ENCODE measurements around the gene ATP12A.

DNA sequence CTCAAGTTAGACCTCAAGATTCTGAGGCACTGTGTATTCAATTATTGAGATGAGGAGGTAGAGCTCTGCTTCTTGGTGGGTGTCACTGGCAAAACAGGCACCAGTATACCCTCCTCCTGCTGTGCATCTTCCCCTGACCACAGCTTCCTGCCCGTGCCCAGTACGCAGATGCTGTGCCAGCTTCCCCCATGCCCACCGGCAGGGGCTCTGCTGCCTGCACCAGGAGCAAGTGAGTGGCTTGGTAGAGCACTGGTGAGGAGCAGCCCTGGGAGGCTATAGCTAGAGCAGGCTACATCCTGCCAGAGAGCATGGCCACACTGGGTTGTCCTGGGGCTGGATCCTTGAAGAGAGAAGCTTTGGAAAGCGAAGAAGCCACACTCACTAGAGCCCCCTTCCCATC lies 62.8 kb downstream of the ATP12A start:
- TF ChIP-seq, protein P1, sequence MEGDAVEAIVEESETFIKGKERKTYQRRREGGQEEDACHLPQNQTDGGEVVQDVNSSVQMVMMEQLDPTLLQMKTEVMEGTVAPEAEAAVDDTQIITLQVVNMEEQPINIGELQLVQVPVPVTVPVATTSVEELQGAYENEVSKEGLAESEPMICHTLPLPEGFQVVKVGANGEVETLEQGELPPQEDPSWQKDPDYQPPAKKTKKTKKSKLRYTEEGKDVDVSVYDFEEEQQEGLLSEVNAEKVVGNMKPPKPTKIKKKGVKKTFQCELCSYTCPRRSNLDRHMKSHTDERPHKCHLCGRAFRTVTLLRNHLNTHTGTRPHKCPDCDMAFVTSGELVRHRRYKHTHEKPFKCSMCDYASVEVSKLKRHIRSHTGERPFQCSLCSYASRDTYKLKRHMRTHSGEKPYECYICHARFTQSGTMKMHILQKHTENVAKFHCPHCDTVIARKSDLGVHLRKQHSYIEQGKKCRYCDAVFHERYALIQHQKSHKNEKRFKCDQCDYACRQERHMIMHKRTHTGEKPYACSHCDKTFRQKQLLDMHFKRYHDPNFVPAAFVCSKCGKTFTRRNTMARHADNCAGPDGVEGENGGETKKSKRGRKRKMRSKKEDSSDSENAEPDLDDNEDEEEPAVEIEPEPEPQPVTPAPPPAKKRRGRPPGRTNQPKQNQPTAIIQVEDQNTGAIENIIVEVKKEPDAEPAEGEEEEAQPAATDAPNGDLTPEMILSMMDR (IDR thresholded peaks at IDR 0.05; ENCODE audit: insufficient read depth, low read length, poor library complexity, severe bottlenecking) = no peak
- TF ChIP-seq EZH2phosphoT487 (conservative IDR thresholded peaks at IDR 0.05; ENCODE audit: low read length) = no peak
